GM19438 (cell line): Measurements from ENCODE around the gene PNPLA4.

Source experiments
- ATAC-seq: cut with Tn5 transposase; IDR thresholded peaks from one replicate; pipeline ENCODE4 v1.9.1; 2021; ENCODE audit warnings: low read depth; ENCODE audit not compliant: unreplicated experiment

PNPLA4 gene

DNA sequence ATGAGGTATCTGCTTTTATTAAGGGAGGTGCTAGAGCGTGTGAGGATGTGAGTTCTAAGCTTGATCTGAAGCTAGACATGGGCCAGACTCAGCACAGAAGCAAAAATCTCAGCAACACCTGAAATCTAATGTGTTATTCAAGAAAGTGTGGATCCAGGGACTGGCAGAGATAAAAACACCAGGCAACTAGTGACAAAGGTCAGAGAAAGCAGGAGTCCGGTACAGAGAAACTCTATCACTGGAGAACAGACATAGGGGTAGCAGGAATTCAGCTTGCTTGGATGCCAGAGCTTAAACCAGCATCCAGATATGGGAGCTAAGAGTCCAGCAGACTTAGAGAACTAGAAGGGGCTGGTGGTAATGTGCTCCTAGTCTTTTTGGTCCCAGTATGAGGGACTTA lies 50.3 kb downstream of the PNPLA4 start:
- ATAC-seq, result no peak

DNA sequence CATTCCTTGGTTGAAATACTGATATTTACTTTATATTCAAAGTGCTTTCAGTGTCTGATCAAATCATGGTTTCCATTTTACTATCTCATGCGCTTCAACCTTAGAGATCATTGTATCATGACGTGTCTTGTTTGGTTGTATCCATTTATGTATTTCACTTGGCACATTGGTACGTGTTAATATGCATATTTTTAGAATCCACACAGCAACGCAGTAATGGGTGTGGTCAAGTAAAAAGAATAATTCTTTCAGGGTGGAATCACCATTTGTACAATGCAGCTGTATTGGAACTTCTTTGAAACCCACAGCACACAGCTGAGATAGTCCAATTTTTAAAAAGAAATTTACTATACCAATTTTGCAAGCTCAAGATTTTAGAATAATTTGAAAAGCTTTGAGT lies 55.2 kb downstream of the PNPLA4 start:
- no peak for ATAC-seq

DNA sequence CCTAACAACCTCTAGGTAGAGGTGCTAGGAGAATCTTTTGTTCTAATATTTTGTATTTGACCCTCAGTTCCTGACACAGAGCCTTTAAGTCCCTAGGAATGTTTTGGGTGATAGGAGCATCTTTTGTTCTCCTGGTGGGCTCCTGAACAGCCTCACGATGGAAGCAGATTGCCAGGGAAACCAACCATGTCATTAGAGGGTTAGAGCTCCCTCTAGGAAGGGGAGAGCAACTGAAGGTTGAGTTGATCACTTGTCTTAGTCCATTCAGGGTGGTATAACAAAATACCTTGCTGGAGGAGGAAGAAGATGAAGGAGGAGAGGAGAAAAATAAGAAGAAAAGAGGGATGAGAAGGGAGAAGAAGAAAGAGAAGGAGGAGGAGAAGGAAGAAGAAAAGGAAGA lies 75.0 kb downstream of the PNPLA4 start:
- no peak for ATAC-seq
